GM15510 (cell line): ENCODE measurements around the gene ERMARD.

ENCODE experiments used
- POLR2A ChIP-seq: IDR thresholded peaks from 3 replicates; pipeline ENCODE4 v1.6.1; 2011; ENCODE audit warnings: borderline replicate concordance; ENCODE audit not compliant: insufficient read length; ENCODE audit errors: extremely low read depth

The ERMARD gene

DNA sequence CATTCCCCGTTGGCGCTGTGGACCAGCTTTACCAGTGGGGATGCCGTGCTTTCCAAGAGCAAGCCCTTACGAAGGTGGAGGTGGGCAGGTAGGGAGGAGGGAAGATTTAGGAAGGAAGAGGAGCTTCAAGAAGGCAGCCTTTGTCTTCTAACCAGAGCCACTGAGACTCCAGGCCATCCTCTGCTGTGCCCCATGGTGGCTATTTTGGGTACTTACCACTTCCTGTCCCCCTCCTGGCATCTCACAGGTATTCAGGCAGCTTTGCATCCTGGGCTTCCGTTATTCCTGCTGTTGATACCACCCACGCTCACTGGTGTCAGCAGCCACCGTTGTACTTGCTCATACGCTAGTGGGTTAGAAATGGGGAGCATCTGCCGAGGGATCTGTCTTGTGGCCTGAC lies 22.9 kb downstream of the ERMARD start:
- TF ChIP-seq POLR2A: no peak

DNA sequence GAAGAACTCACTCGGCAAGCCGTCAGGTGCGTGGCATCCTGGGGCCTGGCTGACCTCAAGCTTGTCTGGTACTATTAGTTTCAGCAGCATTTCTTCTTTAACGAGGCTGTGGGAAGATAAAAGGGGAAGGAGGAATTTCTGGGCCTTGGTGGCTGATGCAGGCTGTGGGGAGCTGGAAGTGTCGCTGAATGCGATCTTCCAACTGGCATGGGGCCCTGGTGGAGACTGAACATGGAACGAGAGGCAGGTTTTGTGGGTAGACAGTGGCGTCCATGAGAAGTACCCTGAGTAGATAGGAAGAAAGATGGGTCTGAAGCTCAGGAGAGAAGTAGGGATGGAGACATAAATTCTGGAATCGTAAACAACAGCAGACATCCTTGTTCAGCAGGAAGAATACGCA lies 23.9 kb downstream of the ERMARD start:
- no peak for TF ChIP-seq POLR2A

DNA sequence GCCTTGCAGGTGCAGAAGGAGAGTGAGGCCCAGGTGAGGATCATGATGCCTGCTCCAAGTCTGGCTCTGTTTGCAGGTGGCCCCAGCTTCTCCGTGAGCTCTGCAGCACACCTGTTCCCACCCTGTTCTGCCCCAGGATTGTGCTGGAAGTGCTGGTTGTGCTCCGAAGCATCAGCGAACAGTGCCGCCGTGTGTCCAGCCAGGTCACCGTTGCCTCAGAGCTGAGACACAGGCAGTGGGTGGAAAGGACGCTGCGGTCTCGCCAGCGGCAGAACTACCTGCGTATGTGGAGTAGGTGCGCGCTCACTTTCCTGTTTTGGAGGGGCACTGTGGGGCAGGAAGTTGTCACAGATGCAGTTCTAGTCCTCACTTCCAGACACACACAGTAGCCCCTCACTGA lies 25.0 kb downstream of the ERMARD start:
- no peak for TF ChIP-seq POLR2A

DNA sequence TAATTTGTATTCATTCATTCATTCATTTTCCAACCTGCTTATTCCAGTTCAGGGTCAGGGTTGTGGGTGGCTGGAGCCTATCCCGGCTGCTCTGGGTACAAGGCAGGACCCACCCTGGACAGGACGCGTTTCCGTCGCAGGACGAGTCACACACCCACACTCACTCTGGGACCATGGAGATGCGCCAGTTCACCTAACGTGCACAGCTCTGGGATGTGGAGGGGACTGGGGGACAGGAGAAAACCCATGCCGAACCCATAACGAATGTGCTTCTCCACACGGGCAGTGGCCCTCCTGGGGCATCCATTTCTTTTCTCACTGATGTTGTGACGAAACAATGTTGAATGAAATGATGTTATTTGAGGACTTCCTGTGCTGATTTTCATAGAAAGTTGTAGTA lies 26.5 kb downstream of the ERMARD start:
- TF ChIP-seq POLR2A: no peak

DNA sequence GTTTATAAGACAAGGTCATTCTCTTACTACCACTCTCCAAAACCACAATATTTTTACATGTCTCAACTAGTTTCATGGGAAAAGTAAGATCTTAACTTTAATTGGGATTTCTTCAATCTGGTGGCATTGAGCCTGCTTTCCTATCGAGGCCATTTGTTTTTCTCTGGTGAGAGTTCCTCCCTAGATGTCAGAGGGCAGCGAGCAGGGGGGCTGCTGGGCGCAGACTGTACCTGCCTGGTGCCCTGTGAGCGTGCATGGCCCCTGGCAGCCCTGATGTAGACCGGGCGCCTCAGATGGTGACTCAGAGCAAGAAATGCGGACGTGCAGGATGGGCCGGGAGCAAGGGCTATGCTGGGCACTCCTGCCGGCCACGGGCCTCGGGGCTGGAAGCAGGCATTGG lies 27.2 kb downstream of the ERMARD start:
- no peak for TF ChIP-seq POLR2A

DNA sequence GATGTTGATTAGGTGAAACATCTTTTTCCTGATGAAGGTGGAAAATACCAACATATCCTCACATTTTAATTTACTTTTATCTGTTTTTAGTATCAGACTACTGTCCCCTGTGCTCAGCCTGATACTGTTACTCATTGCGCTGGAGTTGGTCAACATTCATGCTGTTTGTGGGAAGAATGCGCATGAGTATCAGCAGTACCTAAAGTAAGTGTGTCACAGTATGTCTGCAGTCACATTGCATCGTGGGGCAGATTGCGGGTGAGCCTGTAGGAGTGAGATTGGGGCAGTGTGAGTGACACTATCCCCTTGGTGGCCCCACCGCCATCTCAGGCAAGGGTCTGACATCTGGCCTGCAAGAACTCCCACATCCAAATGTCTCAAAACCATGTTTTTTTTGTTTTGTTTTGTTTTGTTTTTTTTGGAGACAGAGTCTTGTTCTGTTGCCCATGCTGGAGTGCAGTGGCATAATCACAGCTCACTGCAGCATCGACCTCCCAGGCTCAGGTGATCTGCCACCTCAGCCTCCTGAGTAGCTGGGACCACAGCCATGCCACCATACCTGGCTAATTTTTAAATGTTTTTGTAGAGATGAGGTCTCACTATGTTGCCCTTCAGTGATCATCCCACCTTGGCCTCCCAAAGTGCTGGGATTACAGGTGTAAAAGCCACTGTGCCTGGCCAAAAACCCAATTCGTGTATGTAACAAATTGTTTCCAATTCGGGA lies 27.8 kb downstream of the ERMARD start:
- TF ChIP-seq POLR2A: no peak

DNA sequence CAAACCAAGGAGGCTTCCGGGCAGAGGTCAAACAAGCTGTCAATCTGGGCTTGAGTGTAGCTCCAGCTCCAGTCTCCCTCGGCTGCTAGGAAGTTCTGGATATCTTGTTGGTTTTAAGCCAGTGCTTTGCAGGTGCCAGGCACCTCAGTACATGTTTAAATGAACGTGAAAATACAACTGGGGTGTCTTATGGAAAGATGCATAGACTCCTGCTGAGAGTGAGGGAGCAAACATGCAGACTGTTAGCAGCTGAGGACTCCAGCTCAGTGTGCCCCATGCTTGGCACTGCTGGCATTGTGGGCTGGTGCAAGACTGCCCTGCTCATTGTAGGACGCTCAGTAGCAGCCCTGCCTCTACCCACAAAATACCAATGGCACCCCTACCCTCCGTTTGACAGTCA lies 28.5 kb downstream of the ERMARD start:
- no peak for TF ChIP-seq POLR2A

DNA sequence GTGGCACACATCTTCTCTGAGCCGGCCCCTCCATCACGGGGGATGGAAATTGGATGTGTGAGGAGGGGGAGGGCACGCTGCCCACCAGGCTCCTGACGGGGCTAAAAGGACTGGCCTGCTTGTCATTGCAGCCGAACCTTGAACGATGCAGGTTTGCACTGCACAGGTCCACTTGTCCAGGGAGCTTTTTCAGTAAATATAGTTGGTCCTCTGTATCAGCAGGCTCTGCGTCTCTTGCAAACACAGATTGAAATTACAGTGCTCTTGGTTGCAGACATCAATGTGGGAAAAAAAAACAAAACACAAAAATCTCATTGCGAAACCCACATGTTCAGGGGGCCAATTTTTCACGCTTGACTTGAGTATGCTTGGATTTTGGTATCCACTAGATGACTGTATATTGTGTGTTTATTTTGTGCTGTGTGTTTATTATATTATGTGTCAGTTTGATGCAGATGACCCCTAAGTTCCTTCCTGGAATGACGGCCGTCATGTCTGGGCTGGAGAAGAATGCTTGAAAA lies 29.2 kb downstream of the ERMARD start:
- no peak for TF ChIP-seq POLR2A

DNA sequence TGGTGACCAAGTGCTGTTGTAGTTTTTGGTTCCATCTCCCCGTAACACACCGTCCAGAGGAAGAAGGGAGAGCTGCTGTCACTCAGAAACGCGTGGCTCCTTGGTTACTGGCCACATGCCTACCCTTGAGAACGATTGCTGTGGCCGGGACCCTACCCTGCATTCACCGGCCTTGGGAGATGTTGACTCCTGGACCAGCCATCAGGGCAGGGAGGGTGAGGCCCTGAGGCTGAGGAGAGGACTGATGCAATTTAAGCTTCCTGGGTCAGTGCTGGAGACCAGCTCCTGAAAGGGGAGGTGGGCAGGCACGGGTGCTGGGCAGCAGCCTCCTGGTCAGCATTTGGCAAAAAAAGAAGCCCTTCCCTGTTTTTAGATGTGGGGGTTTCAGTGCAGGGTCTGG lies 31.5 kb downstream of the ERMARD start:
- no peak for TF ChIP-seq POLR2A

DNA sequence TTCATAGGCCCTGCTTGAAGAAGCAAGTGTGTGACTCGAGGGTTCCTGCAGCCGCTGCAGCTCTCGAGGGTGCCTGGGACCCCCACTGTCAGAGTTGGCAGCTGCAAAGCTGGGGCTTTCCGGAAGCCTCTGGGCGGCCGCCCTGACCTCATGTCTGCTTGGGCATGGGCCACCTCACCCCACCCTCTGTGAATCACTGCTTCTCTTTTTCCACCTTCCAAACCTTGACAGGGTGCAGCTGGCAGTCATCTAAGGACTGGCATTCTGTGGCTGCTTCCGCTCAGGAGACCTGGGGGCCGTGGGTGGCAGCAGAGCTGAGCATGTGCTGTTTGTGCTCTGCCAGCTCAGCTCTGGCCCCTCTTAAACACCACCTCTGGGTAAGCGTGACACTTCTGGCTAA lies 32.0 kb downstream of the ERMARD start:
- no peak for TF ChIP-seq POLR2A

DNA sequence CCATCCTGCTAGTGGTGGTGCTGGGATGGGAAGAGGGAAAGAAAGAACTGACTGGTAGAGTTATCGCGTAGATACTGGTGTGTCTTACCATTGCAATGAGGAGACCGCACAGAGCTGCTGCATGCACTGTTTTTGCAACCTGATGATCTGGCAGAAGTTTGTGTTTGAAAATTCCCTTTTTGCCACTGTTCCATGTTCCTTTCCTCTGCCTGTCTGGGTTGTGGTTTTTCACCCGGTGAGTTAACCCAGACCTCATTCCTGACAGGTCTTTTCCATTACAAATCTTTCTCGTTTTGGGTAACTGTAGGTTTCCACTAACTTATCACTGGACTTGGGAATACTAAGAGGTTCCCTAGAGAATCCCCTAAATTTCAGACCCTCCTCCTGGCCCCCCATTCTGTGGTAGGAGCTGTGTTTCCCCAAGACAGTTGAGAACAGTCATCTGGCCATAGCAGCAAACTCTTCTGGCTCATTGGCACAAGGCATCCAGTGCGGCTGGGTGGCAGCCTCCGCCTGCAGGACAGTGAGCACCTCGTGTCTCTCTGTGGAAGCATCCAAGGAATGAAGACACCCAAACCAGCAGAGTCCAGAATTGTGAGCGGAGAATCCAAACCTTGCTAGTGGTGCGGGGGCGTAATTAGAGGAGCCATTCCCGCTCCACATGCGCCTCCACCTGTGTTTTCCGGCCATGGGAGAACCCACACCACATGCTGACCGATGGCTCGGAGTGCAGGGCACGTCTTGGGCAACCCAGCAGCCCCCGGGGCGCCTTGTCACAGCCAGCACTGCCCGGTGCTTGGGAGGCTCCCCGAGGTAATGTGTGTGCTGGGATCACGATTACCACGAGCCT lies 32.8 kb downstream of the ERMARD start:
- no peak for TF ChIP-seq POLR2A

DNA sequence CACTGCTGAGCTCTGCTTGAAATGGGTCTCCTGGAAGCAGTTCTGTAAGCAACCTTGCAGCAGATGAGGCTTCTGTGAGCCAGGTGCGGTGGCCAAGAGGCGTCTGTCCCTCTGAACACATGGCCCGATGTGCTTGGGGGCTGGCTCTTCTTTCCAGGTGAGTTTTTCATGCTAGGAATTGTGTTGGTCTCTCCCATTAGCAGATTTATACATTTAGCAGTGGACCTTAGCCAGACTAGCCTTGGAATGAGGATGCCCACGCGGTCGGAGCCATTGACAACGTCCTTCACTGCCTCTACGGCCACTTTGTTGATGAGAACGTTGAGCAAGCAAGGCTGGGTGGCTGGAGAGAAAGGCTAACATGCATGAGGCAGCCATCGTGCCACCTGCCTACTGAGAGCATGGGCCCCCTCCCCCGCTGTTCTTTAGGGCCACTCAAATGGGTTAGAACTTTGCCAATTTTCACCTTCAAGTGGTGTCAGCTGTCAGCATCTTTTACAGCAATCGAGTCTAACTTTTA lies 33.5 kb downstream of the ERMARD start:
- no peak for TF ChIP-seq POLR2A

DNA sequence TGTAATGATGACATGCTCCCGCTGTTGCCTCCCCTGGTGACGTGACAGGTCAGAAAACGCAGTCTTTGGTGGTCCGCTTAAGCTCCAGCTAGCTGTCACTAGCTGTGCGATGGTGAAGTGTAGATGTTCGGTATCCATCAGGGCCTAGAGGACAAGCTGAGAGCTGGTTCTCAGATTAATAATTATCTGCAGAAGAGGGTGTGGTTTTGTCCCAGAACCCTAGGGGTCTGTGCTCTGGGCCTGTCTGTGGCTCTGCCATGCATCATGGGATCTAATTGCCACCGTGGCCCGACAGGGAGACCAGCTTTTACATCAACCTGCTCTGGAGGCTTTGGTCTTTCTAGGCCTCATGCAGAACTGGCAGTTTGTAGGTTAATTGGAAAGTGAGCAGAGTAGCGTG lies 34.1 kb downstream of the ERMARD start:
- TF ChIP-seq POLR2A: no peak

DNA sequence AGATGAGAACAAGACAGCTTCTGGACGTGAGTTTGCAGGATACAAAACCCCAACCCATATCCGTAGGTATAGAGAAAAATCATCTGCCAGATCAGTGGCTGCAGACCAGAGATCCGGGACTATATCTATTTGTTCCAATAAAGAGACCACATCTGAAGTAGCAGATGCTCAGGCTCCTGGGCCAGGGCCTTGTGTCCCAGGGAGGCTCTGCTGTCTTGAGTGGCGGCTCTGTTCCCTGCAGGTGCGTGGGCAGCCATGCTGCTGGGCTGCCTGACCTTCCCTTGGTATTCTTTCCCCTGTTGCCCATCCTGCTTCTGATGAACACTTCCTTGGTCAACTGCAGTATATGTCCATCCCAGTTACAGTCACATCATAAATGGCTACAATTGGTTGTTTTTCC lies 34.9 kb downstream of the ERMARD start:
- no peak for TF ChIP-seq POLR2A

DNA sequence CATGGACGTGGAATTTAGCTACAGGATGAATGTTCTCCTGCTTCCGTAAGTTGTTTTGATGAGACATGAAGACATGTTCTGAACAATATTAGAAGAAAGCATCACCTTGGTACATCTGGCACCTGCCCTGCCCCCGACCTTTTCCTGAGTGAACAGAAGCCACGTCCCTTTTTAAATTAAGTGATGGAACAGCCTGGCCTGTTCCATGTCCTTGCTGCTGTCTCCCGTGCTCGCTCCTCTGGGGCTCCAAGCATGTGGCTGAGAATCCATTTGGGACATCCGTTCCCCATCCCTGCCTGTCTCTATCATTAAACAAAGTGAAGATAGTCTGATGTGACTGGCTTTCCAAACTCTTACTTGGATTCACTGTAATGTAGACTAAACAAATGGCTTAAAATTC lies 36.4 kb downstream of the ERMARD start:
- TF ChIP-seq POLR2A: no peak

DNA sequence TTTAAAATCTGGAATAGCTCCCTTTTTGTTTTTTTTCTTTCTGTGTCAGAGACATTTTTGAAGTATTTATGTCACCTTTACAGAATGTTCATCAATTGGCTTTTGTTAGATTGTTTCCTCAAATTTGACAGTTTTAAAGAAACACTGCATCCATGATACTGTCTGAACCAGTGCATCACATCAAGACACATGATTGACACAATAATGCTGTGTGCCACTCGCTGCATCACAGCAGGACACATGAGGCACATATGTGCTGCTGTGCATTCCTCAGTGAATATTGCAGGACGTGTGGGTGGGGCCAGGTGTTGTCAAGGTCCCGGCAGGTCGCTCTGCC lies 37.4 kb downstream of the ERMARD start:
- TF ChIP-seq POLR2A: no peak
